Parathyroid adenoma (tissue), 2 donors: ENCODE measurements around the gene CEP350.

Experiments used
- H2AFZ ChIP-seq: fragments of 300-600 bp; sonication (generic); one replicate; pipeline ENCODE4 v1.7.0; 2017; ENCODE audit warnings: antibody characterized with exemption, mild to moderate bottlenecking
- H3K27ac ChIP-seq: fragments of 300-600 bp; sonication (generic); one replicate; pipeline ENCODE4 v1.7.0; 2017
- H3K27me3 ChIP-seq: fragments of 300-600 bp; sonication (generic); one replicate; pipeline ENCODE4 v1.7.0; 2017; ENCODE audit warnings: low read length; ENCODE audit not compliant: control insufficient read depth, insufficient read depth
- H3K36me3 ChIP-seq: fragments of 300-600 bp; sonication (generic); one replicate; pipeline ENCODE4 v1.7.0; 2017; ENCODE audit warnings: low read length; ENCODE audit not compliant: control insufficient read depth, insufficient read depth
- H3K4me1 ChIP-seq: fragments of 300-600 bp; sonication (generic); one replicate; pipeline ENCODE4 v1.7.0; 2017; ENCODE audit warnings: control low read depth
- H3K4me2 ChIP-seq: fragments of 300-600 bp; sonication (generic); one replicate; pipeline ENCODE4 v1.7.0; 2017; ENCODE audit warnings: low read length
- H3K4me3 ChIP-seq: fragments of 300-600 bp; sonication (generic); one replicate; pipeline ENCODE4 v1.7.0; 2017; ENCODE audit warnings: low read depth, low read length
- H3K79me2 ChIP-seq: fragments of 300-600 bp; sonication (generic); one replicate; pipeline ENCODE4 v1.7.0; 2017; ENCODE audit warnings: control low read depth
- H3K9ac ChIP-seq: fragments of 300-600 bp; sonication (generic); one replicate; pipeline ENCODE4 v1.7.0; 2017; ENCODE audit warnings: mild to moderate bottlenecking
- H3K9me3 ChIP-seq: fragments of 300-600 bp; sonication (generic); one replicate; pipeline ENCODE4 v1.7.0; 2017; ENCODE audit warnings: low read length; ENCODE audit not compliant: control insufficient read depth
- TF ChIP-seq, protein P1 (sequence below): fragments of 300-600 bp; sonication (generic); IDR thresholded peaks from one replicate; pipeline ENCODE4 v1.7.0; 2017; ENCODE audit warnings: antibody characterized with exemption, mild to moderate bottlenecking
- donor health status: primary hyperparathyroidism.

The CEP350 gene

DNA sequence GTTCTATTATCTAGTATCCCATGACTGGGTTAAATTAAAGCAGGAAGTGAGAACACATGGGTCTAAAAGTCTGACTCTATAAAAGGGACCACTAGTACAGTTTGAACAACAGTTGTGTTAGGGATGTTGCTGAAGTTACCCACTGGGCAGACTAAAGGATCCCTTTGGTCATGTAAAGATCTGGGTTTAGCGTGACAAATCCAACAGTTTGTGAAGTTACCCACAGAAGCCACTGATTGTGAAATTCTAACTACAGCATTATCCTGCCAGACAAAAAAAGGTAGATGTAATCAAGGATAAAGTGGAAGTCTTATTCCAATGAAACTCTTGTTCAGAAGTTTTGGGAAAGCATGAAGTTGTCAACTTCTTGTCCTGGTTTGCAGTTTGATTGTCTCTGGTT lies 205.7 kb downstream of the CEP350 start:
- Histone ChIP-seq H3K36me3 (no peaks in the 10 kb centered on the region), H3K9me3 (no peaks in the 10 kb centered on the region), H2AFZ (no peak overlapping the region), H3K4me1 (no peaks in the 10 kb centered on the region), H3K4me3 (no peak overlapping the region), H3K27me3 (no peaks in the 10 kb centered on the region), H3K27ac (no peak overlapping the region), H3K79me2 (no peaks in the 10 kb centered on the region), H3K9ac (no peak overlapping the region), H3K4me2 (no peak overlapping the region)
- TF ChIP-seq, protein P1, sequence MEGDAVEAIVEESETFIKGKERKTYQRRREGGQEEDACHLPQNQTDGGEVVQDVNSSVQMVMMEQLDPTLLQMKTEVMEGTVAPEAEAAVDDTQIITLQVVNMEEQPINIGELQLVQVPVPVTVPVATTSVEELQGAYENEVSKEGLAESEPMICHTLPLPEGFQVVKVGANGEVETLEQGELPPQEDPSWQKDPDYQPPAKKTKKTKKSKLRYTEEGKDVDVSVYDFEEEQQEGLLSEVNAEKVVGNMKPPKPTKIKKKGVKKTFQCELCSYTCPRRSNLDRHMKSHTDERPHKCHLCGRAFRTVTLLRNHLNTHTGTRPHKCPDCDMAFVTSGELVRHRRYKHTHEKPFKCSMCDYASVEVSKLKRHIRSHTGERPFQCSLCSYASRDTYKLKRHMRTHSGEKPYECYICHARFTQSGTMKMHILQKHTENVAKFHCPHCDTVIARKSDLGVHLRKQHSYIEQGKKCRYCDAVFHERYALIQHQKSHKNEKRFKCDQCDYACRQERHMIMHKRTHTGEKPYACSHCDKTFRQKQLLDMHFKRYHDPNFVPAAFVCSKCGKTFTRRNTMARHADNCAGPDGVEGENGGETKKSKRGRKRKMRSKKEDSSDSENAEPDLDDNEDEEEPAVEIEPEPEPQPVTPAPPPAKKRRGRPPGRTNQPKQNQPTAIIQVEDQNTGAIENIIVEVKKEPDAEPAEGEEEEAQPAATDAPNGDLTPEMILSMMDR = no peak

DNA sequence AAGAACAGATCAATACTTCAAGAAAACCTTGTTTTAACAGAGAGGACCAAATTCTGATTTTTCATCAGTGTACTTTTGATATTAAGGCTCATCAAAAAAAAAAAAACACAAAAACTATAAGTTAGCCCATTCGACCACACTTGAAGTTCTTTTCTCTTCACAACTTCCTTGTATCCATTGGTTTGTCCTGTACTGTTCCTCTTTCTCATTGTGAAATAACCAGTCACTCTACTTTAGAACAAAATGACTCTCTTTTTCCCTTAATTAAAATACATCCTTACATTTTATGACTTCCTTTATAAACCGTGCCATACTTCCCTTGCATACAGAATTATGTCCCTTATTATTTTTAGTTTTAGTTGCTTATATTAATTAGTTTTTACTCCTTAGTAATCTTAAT lies 208.4 kb downstream of the CEP350 start:
- H3K4me1 ChIP-seq = no peaks in the 10 kb centered on the region
- no peak overlapping the region for H3K4me2 ChIP-seq
- no peak overlapping the region for H3K9ac ChIP-seq
- H3K4me3 ChIP-seq = no peak overlapping the region
- no peaks in the 10 kb centered on the region for H3K9me3 ChIP-seq
- H3K36me3 ChIP-seq = no peaks in the 10 kb centered on the region
- no peaks in the 10 kb centered on the region for H3K27me3 ChIP-seq
- no peak overlapping the region for H3K27ac ChIP-seq
- no peaks in the 10 kb centered on the region for H3K79me2 ChIP-seq
- TF ChIP-seq, protein P1 = no peak
- H2AFZ ChIP-seq = no peak overlapping the region
